Activated T-cell treated with anti-CD3 and anti-CD28 coated beads for 48 hours (primary cell): Measurements from ENCODE around the gene SLC17A9.

Source experiments
- DNase-seq: peaks from one replicate; pipeline ENCODE4 v3.0.0-alpha.2; 2020; ENCODE audit warnings: low read depth

SLC17A9 gene

DNA sequence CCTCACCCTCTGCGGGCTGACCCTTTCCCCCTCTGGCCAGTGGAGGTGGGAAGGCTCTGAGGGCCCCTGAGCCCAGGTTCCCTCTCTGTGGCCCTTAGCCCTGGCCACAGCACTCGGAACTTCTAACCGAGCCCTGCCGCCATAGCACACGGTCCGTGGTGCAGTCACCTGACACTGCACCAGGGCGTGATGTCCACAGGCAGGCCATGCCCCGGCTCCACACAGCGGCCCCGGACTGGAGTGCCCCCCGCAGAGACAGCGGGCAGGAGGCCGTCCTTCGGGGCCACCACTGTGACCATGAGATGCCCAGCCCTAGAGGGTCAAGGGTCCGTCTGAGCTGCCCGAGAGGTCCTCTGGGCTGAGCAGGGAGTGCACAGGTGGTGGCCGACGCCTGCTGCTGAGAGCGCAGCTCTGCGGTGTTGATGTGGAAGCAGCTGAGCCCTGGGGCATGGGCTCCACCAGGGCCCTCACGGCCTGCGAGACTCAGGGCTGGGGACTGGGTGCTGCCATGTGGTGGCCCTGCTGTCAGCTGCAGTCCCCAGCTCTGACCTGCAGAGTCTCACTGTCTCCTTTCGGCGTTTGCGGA, 65.4 kb downstream of the SLC17A9 start:
- DNase-seq, result no peak
